Anterior cingulate cortex (tissue), 58 donors: Measurements from ENCODE around the gene RAB31.

Experiments used
- DNase-seq, 58 donors: peaks; one replicate each; lab custom pipeline; 2025; lab: John Stamatoyannopoulos, UW

The RAB31 gene

DNA sequence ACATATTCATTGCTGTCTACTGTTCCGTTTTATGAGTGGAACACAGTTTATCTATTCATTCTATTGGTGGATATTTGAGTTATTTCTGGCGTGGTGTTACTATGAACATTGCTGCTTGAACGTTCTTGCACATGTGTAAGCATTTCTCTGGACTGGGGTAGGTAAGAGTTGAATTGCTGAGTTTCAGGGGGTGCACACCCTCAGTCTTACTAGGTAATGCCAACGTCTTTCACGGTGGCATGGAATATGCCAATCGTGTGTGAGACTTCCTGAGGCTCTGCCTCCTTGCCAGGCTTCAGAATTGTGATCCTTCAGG lies 121.3 kb downstream of the RAB31 start:
- no peak for DNase-seq

DNA sequence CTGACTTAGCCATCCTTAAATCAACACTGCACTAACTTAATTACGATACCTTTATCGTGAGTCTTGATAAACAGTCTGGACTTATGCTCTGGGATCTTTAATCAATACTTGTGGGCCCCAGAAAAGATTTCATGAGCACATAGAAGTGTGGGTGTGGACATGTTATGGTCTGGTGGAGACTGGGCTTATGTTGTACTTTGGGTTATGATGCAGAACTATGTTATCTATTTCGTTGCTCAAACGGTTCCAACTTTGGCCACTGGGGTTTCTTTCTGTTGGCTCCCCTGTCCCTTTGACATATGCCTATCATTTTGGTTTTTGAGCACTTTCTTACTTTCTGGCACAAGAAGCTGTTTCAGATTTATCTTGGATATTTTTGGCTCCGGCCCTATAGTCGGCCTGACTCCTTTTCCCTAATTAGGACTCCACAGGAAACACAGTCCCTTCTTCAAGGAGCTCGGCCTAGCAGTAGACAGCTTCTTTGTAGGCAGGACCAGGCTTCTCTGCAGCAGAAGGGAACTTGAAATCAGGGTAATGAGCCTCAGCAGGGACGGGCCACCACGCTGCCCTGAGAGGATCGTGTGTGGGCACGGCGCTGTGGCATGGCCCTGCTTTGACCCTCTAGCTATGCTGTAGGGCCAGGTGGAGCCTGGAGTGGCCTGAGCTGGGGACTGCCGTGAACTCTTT lies 123.1 kb downstream of the RAB31 start:
- DNase-seq, result peak in 3 of 58 donors; percentile 21 to 42 (median 25)

DNA sequence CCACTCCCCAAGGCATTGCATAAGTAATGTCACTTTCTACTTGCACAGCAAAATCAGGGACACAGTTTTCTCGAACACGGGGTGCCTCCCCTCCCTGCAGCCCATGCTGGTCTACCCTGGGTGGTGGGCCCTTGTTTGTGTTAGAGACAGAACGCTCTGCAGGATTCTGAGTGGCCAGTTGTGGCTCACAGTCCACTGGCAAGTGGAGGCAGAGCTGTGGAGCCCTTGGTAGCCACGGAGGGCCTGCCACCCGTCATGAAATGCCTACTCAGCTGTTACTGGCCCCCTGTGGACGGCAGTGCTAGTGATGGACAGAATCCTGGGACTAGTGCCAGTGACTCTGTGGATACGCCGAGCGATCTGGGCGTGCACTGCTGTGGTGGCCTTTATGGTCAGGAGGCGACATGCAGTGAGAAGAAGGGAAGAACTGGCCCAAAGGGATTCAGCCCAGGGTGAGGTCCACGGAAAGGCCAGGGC lies 123.7 kb downstream of the RAB31 start:
- DNase-seq, result no peak

DNA sequence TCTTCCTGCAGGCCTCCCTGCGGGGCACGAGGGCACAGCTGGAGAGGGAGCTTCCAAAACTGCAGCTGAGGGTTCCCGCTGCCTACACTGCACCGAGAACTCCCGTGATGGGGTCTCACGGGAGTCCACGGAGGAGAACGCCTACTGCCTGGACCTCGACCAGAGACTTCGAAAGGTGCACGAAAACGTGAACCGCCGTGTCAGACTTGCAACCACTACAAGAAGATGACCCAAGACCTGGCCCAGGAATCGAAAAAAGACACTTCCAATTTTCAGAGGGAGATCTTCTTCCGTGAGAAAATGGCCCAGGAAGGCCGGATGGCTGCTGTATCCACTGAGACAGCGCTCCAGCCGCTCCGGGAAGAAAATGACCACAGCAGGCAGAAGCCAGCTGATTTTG lies 124.8 kb downstream of the RAB31 start:
- no peak for DNase-seq

DNA sequence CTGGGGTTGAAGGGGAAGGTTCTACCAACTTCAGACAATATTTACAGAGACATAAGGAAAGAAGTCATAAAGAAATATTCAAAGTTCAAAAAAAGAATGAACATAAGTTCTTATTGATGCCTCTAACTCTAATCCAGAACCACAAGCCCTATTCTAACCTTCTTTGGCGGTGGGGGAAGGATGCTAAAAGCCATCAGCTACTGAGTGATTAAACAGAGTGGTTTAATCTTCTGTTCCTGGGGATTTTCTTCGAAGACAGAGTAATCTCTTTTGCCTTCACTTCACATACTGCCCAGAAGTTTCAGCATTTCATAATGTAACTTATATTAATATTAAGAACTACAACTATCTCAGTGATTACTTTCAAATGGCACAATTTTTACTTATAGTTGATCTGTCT lies 126.5 kb downstream of the RAB31 start:
- no peak for DNase-seq

DNA sequence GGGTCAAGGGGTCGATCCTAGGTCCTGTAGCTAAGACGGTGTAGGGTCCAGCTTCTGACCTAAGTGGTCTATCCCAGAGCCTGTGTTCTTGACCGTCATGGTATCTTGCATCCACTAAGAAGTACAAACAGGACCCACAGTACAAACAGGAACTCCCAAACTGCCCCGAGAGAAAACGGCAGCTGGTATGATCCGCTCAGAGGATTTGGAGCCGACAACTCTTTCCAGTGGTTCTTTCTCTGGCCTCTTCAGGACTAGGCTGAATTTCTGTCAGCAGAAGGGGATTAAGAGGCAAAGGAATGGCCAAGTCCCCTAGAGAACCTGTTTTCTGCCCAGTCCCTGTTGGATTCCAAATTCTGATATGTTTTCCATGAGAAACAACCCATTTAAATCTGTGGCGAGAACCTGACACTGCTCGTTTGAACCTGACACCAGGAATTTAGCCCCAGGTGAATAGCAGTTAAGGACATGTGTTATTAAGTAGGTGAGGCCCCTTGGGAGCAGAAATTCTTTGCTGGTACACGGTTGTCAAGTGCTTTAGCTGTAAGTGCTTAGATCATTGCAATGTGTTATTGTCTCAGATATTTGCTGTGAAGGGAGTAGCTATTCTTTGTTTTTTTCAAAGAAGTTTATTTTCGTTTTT lies 127.1 kb downstream of the RAB31 start:
- DNase-seq, result no peak

DNA sequence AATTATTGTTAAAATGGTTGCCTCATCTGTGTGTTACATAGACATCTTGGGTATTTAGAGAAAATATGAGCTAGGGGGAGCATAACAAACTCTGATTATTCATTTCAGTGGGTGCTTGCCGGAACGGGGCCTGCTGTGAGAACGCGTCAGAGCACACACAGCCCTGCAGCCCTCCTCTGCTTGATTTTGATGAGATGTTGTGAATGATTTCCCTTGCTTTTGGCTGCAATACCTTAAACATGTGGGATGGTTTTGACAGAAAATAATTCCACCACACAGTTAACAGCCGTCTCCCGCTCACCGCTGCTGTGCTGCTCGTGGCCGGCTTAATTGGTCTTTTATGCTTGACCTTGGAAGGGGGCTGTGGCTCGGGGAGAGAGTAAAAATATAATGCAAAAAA lies 127.7 kb downstream of the RAB31 start:
- DNase-seq, result peak in 3 of 58 donors; percentile 23 to 27 (median 25)

DNA sequence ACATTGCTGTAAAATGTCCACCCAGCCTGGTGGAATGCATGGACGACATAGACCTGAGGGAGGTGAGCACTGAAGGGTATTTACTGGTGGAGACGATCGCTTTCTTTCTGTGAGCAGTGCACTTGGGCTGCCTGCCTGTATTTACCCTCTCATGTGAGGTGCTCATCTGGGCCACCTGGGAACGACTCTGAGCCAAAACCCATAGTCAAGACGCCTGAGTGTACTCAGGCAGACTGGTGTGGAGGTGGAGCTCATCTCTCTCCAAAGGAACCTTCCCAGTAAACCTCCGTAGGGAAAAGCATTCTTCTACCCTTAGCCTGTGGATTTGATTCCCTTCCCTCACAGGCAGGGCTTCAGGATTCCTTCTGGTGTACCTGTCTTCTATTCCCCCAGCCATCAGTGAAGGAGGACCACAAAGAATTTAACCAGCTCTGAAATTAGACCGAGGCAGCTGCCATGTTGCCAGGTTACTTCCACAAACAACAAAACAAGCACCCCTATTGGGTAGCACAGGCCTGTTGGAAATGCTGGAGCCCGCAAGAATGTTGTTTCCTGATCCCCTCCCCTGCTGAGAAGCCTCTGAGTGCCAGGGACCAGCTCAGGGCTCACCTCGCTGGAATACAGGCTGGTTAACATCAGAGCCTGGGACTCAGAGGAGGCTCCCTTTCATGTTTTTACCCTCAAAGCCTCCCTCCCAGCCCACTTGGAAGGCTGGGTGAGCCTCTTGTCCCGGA lies 130.2 kb downstream of the RAB31 start:
- DNase-seq, result no peak

DNA sequence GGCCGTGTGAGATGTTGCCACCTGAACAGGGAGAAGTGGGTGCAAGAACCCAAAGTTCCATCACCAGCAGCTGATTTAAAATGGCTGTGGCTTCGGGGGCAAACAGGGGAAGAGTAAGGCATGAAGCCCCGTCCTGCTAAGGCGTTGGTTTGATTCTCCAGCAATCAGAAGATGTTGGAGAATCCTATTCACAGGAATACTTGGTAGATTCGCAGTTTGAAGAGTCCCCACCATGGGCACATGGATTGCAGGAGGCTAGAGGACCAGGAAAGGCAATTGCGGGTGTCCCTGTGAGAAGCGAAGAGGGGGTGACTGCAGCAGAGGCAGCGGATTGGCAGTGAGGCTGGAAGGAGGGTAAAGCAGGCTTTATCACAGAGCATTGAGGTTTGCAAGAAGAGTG lies 131.1 kb downstream of the RAB31 start:
- DNase-seq, result no peak

DNA sequence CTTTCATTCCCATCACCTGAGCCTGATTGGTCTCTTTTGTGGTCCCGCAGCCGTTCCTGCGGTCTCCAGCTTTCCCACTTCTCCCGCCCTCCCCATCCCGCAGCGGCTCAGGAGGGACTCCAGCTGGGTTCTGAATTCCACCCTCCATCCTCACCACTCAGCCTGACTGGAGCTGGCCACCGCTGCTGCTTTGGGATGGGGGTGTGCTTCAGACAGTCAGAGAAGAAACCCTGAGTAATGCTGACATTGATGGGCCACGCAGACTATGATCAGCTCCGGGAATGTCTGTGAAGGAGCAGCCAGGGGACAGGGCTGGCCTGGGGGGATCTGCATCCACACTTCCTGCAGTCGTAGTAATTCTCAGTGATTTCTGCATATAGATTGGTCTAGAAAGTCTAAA lies 131.8 kb downstream of the RAB31 start:
- no peak for DNase-seq

DNA sequence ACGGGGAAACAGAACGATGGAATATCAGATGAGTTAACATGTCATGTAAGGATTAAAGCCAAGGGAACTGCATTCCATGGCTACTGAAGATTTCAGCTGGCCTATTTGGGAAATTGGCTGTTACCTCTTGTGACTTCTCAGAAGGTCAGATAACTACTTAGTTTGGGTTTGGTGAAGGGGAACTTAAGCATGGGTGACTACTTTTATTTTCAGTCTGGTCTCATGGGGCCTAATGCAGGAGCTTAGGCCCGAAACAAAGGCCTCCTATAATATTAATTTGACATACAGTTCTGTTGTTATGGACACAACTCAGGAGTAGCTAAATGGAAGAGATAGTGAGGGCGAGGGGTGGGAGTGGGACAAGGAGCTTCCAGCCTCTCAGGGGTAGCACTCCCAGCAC lies 133.7 kb downstream of the RAB31 start:
- no peak for DNase-seq

DNA sequence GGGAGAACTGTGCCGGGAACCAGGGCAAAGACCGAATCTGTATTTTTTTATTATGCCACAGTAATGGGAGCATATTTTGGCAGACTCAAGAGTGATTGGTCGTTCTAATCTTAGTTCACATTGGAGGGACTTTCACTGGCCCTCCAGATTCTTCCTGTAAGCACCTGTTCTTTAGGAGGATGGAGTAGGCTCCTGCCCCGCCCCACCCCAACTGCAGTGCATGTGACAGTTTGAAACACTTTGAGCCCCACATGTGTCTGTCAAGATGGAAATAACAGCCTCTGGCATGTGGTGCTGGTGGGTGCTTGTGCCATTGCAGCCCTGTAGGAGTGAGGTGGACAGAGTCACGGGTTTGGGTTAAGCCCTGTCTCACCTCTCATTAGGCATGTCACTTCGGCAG lies 134.3 kb downstream of the RAB31 start:
- DNase-seq, result no peak

DNA sequence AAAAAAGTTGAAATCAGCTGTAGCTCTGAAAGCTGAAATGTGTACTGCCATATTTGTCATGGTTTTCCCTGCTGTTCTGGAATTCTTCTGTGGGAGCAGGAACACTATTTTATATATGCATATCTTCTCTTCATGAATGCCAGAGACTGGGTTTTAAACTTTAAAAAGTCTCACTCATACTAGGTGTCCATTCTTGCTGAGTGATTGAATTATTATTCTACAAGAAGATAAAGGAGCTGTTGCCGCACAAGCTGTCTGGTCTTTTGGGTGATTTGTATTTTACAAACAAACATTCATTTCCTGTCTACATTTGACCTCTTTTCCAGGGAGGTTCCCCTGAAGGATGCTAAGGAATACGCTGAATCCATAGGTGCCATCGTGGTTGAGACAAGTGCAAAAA lies 137.2 kb downstream of the RAB31 start:
- no peak for DNase-seq

DNA sequence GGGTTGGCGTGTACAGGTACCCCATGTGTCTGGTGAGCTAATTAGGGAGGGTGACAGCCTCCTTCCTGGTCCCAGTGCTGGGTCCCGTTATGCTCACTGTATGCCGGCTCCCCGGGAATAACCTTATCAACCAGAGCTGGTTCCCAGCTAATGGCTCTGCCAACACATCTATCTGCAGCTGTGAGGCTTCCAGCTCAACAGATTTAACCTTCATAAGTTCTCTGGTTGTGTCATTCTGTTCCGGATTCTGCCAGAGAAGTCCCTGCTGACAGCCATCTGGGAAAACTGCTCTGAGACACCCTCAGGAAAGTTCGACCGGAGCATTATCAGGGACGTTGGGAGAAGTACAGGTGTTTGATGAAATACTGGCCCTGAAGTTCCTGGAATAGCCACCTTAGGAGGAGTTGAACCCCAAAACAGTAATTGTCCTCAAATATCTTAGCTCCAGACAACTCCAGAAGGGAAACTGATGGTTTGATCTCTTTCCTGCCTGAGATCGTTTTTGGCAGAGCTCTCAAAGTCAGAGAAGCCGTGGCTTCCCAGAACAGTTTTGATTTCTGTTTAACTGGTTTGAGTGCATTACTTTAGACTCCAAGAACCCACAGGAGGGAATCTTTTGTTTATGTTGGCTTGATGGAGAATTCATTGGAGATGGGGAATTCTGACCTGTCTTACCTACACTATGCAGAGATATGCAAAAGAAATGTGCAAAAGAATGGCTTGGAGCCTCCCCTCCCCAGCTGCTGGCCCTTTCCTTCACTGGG lies 138.2 kb downstream of the RAB31 start:
- no peak for DNase-seq

DNA sequence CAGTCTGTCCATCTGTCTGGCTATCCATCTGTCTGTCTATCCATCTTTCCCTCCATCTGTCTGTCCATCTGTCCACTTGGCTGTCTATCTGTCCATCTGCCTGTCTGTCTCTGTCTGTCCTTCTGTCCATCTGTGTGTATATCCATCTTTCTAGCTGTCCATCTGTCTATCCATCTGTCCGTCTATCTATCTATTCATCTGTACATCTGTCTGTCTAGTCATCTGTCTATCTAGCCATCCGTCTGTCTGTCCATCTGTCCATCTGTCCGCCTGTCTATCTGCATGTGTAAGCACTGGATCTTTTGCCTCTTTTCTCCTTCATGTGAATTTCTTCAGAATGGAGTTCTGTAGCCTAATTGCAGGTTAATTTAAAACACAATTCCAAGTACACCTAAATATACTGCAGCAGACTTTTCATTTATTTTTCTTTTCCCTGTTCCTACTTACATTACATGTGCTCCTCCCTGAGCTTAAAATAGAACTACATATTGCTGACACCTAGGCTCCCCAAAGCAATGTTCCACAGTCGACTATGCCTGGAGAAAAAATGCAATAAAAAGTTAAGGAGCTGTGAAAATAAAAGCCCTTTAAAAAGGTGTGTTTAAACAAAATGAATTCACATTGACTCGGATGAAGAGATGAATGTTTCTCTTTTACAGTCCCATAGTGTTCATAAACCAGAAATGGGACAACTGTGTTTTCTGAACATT lies 140.2 kb downstream of the RAB31 start:
- no peak for DNase-seq

DNA sequence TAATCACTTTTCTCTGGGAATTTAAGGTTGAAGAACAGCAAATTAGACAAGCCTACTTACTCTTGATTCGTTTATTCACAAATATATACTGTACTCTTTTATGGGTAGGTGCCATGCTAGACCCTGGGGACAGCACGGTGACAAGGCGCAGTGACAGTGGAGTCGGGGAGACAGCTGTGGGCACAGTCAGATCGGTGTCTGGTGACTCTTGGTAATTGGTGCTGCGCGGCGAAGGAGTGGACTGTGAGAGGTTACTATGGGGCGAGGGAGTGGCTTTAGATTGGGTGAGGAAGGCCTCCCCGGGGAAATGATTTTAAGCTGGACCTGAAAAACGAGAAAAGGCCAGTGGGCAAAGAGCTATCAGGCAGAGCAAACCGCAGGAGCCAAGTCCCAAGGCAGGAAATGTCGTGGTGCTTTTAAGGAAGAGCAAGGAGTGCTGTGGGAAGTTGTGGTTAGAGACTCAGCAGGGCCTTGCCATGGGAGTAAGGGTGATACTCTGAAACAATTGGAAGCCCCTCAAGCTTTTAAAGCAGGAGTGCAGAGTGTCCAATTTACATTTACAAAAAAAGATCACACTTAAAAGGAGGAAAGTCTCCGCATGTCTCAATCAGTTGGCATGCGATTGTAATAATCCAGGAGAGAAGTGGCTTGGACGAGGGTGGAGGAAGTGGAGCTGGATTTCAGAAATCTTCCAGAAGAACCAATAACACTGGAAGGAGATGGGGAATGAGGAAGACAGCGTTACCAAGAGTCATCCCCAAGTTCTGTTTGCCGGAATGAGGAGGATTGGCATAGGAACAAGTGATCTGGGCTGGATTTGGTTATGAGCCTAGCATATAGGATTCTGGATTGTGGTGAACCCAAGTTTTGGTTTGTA lies 141.5 kb downstream of the RAB31 start:
- DNase-seq, result peak in 2 of 58 donors; percentile 22 to 37

DNA sequence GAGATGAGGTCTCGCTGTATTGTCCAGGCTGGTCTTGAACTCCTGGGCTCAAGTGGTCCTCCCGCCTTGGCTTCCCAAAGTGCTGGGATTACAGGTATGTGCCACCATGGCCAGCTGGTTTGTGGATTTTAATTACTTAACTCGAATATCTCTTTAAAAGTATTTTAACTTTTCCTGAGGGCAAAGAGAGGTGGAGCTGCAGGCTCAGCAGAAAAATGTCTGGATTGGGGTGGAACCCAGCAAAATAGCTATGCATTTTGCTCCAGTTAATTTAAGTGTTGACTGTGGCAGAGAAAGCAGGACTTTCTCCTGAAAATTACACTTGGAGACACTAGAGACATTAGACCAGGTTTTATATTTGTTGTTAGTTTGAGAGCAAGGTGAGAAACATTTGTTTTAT lies 142.2 kb downstream of the RAB31 start:
- no peak for DNase-seq

DNA sequence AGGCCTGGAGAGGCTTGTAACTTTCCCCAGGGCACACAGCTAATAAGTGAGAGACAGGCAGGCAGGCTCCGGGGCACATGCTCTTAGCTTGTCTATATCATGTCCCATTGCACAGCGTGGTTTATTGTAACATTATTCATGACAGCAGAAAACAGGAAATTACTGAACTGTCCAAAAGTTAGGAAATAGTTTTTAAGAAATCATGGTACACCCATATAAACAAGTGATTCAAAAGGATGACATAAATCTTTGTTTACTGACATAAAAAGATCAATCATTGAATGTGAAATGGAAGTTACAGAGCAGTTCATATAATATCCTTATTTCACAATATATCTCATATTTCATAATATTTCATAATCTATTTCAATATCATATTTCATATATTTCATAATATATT lies 143.4 kb downstream of the RAB31 start:
- DNase-seq, result no peak

DNA sequence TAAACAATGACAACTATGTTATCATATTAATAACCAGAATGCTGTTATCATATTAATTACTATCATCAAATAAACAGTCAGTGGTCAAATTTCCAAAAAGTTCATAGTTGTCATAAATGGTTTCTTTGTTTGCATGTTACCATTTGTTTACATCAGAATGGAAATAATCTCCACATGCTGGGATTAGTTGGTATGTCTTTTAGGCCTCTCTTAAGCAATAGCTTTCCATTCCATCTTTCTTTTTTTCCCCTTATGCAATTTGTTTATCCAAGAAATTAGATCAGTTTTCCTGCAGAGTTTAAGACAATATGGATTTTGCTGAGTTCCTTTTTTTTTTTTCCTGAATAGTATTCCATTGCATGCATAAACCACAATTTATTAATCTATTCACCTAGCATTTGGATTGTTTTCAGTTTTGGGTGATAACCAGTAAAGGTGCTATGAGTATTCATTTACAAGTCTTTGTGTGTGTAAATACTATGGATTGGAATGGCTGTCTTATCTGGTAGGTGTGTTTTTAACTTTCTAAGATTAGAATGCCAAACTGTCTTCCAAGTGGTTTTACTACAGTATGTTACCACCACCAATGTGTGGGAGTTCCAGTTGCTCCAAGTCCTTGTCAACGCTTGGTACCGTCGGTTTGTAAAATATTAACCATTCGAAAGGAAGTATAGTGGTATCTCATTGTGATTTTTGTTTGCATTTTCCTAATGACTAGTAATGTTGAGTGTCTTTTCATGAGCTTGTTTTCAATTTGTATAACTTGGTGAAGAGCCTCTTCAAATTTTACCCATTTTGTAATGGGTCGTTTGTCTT lies 144.4 kb downstream of the RAB31 start:
- no peak for DNase-seq
